Hepatocyte (in vitro differentiated cells): ENCODE measurements around the gene CSPG4.
"Not testable (repeated sequence)": the region's sequence is repeated elsewhere in the genome, so short reads cannot be mapped to it uniquely, and the experiment has no call there.

Source experiments
- CTCF ChIP-seq: fragments of 200-600 bp; sonication (generic); IDR thresholded peaks from 2 replicates; pipeline ENCODE4 v1.5.1; 2016; ENCODE audit warnings: antibody characterized with exemption, mild to moderate bottlenecking; ENCODE audit not compliant: poor library complexity
- EZH2 ChIP-seq: fragments of 200-600 bp; sonication (generic); IDR thresholded peaks from 2 replicates; pipeline ENCODE4 v1.6.1; 2016; ENCODE audit warnings: antibody characterized with exemption, mild to moderate bottlenecking, borderline replicate concordance
- EZH2phosphoT487 ChIP-seq: fragments of 200-600 bp; sonication (generic); IDR thresholded peaks from one replicate; pipeline ENCODE4 v1.6.1; 2018; ENCODE audit warnings: antibody characterized with exemption, mild to moderate bottlenecking, low read depth, moderate library complexity; ENCODE audit not compliant: unreplicated experiment, severe bottlenecking

- TF ChIP-seq CTCF, EZH2, EZH2phosphoT487: not testable (repeated sequence)
These were observed 20.3 kb downstream of the CSPG4 start for GRCh38 chr15:75692311-75692710.
